K562 (cell line): ENCODE results near the gene AGPAT1. TPM values are rescaled to one million over a fixed set of nuclear protein-coding genes. Genes with fewer than 3 reads are reported as not detected.
A peak's percentile ranks its signal among the peaks of the same experiment; 100 is the strongest.

ENCODE experiments used
- BHLHE40 ChIP-seq: IDR thresholded peaks from 2 replicates; pipeline ENCODE4 v1.6.1; 2011; ENCODE audit warnings: low read length, improper control_type of control experiment
- CBFA2T3 ChIP-seq: fragments of 450-650 bp; IDR thresholded peaks from 2 replicates; pipeline ENCODE4 v1.6.1; 2017
- HLTF ChIP-seq: fragments of 450-650 bp; IDR thresholded peaks from 2 replicates; pipeline ENCODE4 v1.6.1; 2016
- HSF4 ChIP-seq: fragments of 250-450 bp; sonication (Bioruptor Pico); IDR thresholded peaks from 2 replicates; pipeline ENCODE4 v2.1.2; 2022; ENCODE audit warnings: mild to moderate bottlenecking, moderate library complexity, borderline replicate concordance
- KDM4B ChIP-seq, 2 experiments: fragments of 450-650 bp in 1 of 2; sonication (generic) in 1 of 2; IDR thresholded peaks; 2 replicates each; pipeline ENCODE4 v1.6.1; 2016 to 2017; ENCODE audit warnings: borderline replicate concordance in 2 of 2, antibody characterized with exemption in 1 of 2, low read depth in 1 of 2, mild to moderate bottlenecking in 1 of 2
- RBM14 ChIP-seq: fragments of 200-400 bp; formaldehyde crosslinking; IDR thresholded peaks from 2 replicates; pipeline ENCODE4 v1.6.1; 2018; ENCODE audit warnings: low read depth, mild to moderate bottlenecking, low read length, moderate library complexity, borderline replicate concordance; ENCODE audit not compliant: insufficient read depth
- ZNF121 ChIP-seq: sonication (generic); formaldehyde crosslinking; conservative IDR thresholded peaks from 2 replicates; pipeline ENCODE4 v1.8.0; 2022; ENCODE audit warnings: missing genetic modification reagents
- ZNF184 ChIP-seq: sonication (generic); formaldehyde crosslinking; IDR thresholded peaks from 2 replicates; pipeline ENCODE4 v1.5.0; 2020; ENCODE audit warnings: missing genetic modification reagents
- ZNF197 ChIP-seq: fragments of 200-800 bp; sonication (Bioruptor generic); IDR thresholded peaks from 2 replicates; pipeline ENCODE4 v1.6.1; 2016; ENCODE audit warnings: low read depth, missing genetic modification characterization, missing compliant biosample characterization
- ZNF212 ChIP-seq: fragments of 450-650 bp; formaldehyde crosslinking; IDR thresholded peaks from 2 replicates; pipeline ENCODE4 v1.4.0; 2020; ENCODE audit warnings: mild to moderate bottlenecking
- ZNF316 ChIP-seq: fragments of 450-650 bp; IDR thresholded peaks from 2 replicates; pipeline ENCODE4 v1.6.1; 2016
- polyA plus RNA-seq, 8 experiments: library from polyadenylated mRNA; depleted of rRNA in 4 of 8; stranded (reverse) in 5 of 8; unstranded in 3 of 8; fragments of >200 nt; fragmentation: Nextera tagmentation in 2 of 8; fragmentation: Illumina TruSeq in 1 of 8; extraction: Ambion mirVana in 2 of 8; extraction: Trizol in 1 of 8; gene quantifications; 2 replicates each; pipeline versions ENCODE4 v1.2.1 to v1.2.3, GENCODE V29; 2011 to 2014; ENCODE audit warnings: inconsistent platforms in 1 of 8, missing spikeins in 1 of 8
- total RNA-seq, 7 experiments: library from RNA; depleted of rRNA in 6 of 7; stranded (reverse); fragments of >200 nt in 6 of 7; fragmentation: Illumina TruSeq in 2 of 7; extraction: Trizol in 2 of 7; gene quantifications; 2 replicates each; pipeline versions ENCODE4 v1.2.1 to v1.2.3, GENCODE V29; 2011 to 2021; ENCODE audit warnings: low replicate concordance in 1 of 7
- TF ChIP-seq, protein P1 (sequence below): fragments of 250-450 bp; sonication (Bioruptor Pico); IDR thresholded peaks from 2 replicates; pipeline ENCODE4 v1.8.0; 2022; ENCODE audit warnings: moderate library complexity, mild to moderate bottlenecking, inconsistent platforms
- TF ChIP-seq, protein P2 (sequence below): sonication (generic); formaldehyde crosslinking; IDR thresholded peaks from 2 replicates; pipeline ENCODE4 v1.8.1; 2023; ENCODE audit warnings: missing genetic modification reagents, mild to moderate bottlenecking, borderline replicate concordance
- TF ChIP-seq, protein P3 (sequence below): fragments of 250-450 bp; sonication (Bioruptor Pico); IDR thresholded peaks from 2 replicates; pipeline ENCODE4 v1.4.0; 2020; ENCODE audit warnings: mild to moderate bottlenecking, moderate library complexity
- TF ChIP-seq, protein P4 (sequence below), 2 experiments: fragments of 450-650 bp in 1 of 2; sonication (generic) in 1 of 2; formaldehyde crosslinking in 1 of 2; IDR thresholded peaks in 1 of 2; conservative IDR thresholded peaks in 1 of 2; 2 replicates each; pipeline versions ENCODE4 v1.6.1 to v1.8.1; 2016 to 2023; ENCODE audit warnings: mild to moderate bottlenecking in 2 of 2, moderate library complexity in 2 of 2, inconsistent platforms in 1 of 2, missing genetic modification reagents in 1 of 2

The AGPAT1 gene
- total and polyA plus RNA-seq, 9 of the 15 experiments (the other 6 are each of a cell fraction or from before 2014, with no cell fraction given): 37.9 to 176 (median 69.4) TPM

DNA sequence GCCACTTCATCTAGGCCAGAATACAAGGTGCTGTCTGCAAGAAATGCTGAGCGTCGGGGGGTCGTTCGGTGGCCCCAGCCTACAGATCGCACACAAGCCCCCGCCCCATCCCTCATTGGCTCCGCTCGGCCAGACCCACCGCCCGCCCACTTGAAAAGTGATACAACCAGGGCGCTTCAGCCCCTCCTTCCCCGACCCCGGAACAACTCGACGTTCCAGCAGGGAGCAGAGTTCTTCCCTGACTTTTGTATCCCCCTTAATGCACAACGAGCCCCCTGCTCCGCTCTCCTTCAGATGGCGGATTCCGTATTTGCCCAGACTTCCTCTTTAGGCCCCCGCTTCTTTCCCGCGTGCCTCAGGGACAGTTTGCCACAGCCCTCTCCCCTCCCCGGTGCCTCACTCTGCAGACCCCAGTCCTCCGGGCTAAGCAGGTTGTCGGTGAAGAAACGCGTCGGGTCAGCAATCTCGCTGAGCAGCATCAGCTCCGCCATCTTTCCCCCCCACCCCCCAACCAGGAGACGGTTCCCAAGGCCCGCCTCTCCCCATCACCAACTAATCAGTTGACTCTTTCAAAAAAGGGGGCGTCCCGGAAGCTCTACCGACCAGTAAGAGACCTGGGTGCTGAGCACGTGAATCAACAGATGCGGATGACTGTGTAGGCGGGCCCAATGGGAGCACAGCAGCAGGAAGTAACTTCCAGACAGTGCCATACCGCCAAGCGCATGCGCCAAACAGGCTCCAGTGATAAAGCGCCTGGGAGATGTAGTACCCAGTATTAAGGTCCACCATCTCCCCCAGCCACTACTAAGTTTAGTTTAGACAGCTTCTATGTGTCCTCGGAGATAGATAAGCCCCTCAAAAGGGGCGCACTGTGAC, 47.9 kb downstream of the AGPAT1 start, which contains the start of gene ATF6B (continued):
- TF ChIP-seq, protein P1, sequence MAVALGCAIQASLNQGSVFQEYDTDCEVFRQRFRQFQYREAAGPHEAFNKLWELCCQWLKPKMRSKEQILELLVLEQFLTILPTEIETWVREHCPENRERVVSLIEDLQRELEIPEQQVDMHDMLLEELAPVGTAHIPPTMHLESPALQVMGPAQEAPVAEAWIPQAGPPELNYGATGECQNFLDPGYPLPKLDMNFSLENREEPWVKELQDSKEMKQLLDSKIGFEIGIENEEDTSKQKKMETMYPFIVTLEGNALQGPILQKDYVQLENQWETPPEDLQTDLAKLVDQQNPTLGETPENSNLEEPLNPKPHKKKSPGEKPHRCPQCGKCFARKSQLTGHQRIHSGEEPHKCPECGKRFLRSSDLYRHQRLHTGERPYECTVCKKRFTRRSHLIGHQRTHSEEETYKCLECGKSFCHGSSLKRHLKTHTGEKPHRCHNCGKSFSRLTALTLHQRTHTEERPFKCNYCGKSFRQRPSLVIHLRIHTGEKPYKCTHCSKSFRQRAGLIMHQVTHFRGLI (CRISPR knock-in tag): no peak
- TF ChIP-seq ZNF212 (no peak), RBM14 (no peak), BHLHE40 (peak; percentile 97), HSF4 (CRISPR knock-in tag) (no peak), ZNF184 (CRISPR knock-in tag) (no peak), KDM4B (IDR thresholded peaks at IDR 0.05; ENCODE audit: borderline replicate concordance in 2 of 2, low read depth in 1 of 2) (no peak), CBFA2T3 (no peak), HLTF (peak; percentile 75), ZNF197 (no peak), ZNF316 (peak; percentile 92), ZNF121 (CRISPR knock-in tag) (no peak)
- TF ChIP-seq, protein P2, sequence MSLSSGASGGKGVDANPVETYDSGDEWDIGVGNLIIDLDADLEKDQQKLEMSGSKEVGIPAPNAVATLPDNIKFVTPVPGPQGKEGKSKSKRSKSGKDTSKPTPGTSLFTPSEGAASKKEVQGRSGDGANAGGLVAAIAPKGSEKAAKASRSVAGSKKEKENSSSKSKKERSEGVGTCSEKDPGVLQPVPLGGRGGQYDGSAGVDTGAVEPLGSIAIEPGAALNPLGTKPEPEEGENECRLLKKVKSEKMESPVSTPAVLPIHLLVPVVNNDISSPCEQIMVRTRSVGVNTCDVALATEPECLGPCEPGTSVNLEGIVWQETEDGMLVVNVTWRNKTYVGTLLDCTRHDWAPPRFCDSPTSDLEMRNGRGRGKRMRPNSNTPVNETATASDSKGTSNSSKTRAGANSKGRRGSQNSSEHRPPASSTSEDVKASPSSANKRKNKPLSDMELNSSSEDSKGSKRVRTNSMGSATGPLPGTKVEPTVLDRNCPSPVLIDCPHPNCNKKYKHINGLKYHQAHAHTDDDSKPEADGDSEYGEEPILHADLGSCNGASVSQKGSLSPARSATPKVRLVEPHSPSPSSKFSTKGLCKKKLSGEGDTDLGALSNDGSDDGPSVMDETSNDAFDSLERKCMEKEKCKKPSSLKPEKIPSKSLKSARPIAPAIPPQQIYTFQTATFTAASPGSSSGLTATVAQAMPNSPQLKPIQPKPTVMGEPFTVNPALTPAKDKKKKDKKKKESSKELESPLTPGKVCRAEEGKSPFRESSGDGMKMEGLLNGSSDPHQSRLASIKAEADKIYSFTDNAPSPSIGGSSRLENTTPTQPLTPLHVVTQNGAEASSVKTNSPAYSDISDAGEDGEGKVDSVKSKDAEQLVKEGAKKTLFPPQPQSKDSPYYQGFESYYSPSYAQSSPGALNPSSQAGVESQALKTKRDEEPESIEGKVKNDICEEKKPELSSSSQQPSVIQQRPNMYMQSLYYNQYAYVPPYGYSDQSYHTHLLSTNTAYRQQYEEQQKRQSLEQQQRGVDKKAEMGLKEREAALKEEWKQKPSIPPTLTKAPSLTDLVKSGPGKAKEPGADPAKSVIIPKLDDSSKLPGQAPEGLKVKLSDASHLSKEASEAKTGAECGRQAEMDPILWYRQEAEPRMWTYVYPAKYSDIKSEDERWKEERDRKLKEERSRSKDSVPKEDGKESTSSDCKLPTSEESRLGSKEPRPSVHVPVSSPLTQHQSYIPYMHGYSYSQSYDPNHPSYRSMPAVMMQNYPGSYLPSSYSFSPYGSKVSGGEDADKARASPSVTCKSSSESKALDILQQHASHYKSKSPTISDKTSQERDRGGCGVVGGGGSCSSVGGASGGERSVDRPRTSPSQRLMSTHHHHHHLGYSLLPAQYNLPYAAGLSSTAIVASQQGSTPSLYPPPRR (CRISPR knock-in tag): no peak
- TF ChIP-seq, protein P3, sequence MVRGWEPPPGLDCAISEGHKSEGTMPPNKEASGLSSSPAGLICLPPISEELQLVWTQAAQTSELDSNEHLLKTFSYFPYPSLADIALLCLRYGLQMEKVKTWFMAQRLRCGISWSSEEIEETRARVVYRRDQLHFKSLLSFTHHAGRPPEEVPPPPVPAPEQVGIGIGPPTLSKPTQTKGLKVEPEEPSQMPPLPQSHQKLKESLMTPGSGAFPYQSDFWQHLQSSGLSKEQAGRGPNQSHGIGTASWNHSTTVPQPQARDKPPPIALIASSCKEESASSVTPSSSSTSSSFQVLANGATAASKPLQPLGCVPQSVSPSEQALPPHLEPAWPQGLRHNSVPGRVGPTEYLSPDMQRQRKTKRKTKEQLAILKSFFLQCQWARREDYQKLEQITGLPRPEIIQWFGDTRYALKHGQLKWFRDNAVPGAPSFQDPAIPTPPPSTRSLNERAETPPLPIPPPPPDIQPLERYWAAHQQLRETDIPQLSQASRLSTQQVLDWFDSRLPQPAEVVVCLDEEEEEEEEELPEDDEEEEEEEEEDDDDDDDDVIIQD: no peak
- TF ChIP-seq, protein P4, sequence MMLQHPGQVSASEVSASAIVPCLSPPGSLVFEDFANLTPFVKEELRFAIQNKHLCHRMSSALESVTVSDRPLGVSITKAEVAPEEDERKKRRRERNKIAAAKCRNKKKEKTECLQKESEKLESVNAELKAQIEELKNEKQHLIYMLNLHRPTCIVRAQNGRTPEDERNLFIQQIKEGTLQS (IDR thresholded peaks at IDR 0.05): no peak
- TF ChIP-seq, protein P4 (CRISPR knock-in tag; conservative IDR thresholded peaks at IDR 0.05): no peak
